SU-DHL-6 (cell line): ENCODE results near the gene ASXL1.

Experiments
- CTCF ChIP-seq: fragments of 200-600 bp; sonication (generic); IDR thresholded peaks from one replicate; pipeline ENCODE4 v1.5.1; 2017; ENCODE audit warnings: antibody characterized with exemption, mild to moderate bottlenecking, low read length, moderate library complexity; ENCODE audit not compliant: insufficient read depth, poor library complexity, severe bottlenecking
- EZH2phosphoT487 ChIP-seq: fragments of 200-600 bp; sonication (generic), shearing (Covaris generic); conservative IDR thresholded peaks from 2 replicates; pipeline ENCODE4 v1.6.1; 2018; ENCODE audit warnings: mild to moderate bottlenecking, antibody characterized with exemption, low read length, moderate library complexity, mixed read lengths

GRCh38 chr20:32343439-32343838, 14.7 kb upstream of the ASXL1 start:
- TF ChIP-seq CTCF (no peak), EZH2phosphoT487 (no peak)
